Neural cell (in vitro differentiated cells): ENCODE data around the gene SLC37A1. TPM values are rescaled to one million over a fixed set of nuclear protein-coding genes. Genes with fewer than 3 reads are reported as not detected.

Experiments used
- H2AFZ ChIP-seq: fragments of 200-600, 300-800 bp; sonication (generic), shearing (Covaris generic); 2 replicates; pipeline ENCODE4 v1.6.0; 2014; ENCODE audit warnings: low read depth, mild to moderate bottlenecking, antibody characterized with exemption, low read length, moderate library complexity
- H3F3A ChIP-seq: fragments of 200-600 bp; shearing (Covaris generic); 2 replicates; pipeline ENCODE4 v1.6.1; 2016; ENCODE audit warnings: mild to moderate bottlenecking, moderate library complexity, mixed read lengths, antibody characterized with exemption, low read length; ENCODE audit not compliant: insufficient read depth, poor library complexity, severe bottlenecking
- H3K27ac ChIP-seq: fragments of 200-600, 300-800 bp; sonication (generic), shearing (Covaris generic); 2 replicates; pipeline ENCODE4 v1.5.1; 2014; ENCODE audit warnings: mild to moderate bottlenecking, low read length, moderate library complexity
- H3K27me3 ChIP-seq: fragments of 300-800, 200-600 bp; sonication (generic), shearing (Covaris generic); 2 replicates; pipeline ENCODE4 v1.6.0; 2014; ENCODE audit warnings: mild to moderate bottlenecking, low read depth, low read length, moderate library complexity; ENCODE audit not compliant: insufficient read depth
- H3K36me3 ChIP-seq: fragments of 300-800, 200-600 bp; sonication (generic), shearing (Covaris generic); 2 replicates; pipeline ENCODE4 v1.5.1; 2014; ENCODE audit warnings: mild to moderate bottlenecking, antibody characterized with exemption, low read length, moderate library complexity; ENCODE audit not compliant: insufficient read depth
- H3K4me2 ChIP-seq: fragments of 300-800, 200-600 bp; sonication (generic), shearing (Covaris generic); 2 replicates; pipeline ENCODE4 v1.6.0; 2014; ENCODE audit warnings: mild to moderate bottlenecking, low read length
- H3K4me3 ChIP-seq: fragments of 300-800, 200-600 bp; sonication (generic), shearing (Covaris generic); 2 replicates; pipeline ENCODE4 v1.5.1; 2014; ENCODE audit warnings: mild to moderate bottlenecking, low read length, moderate library complexity
- H3K79me2 ChIP-seq: fragments of 200-600 bp; shearing (Covaris generic); replicated peaks from 2 replicates; pipeline ENCODE4 v1.6.0; 2014; ENCODE audit warnings: mild to moderate bottlenecking, low read length, moderate library complexity; ENCODE audit not compliant: insufficient read depth
- H3K9ac ChIP-seq: fragments of 300-800, 200-600 bp; sonication (generic), shearing (Covaris generic); 2 replicates; pipeline ENCODE4 v1.6.1; 2016; ENCODE audit warnings: mild to moderate bottlenecking, low read length, mixed read lengths
- H3K9me2 ChIP-seq: fragments of 200-600 bp; shearing (Covaris generic); 2 replicates; pipeline ENCODE4 v1.6.1; 2016; ENCODE audit warnings: mild to moderate bottlenecking, low read length, mixed read lengths; ENCODE audit not compliant: insufficient read depth
- H3K9me3 ChIP-seq: fragments of 200-600, 300-800 bp; sonication (generic), shearing (Covaris generic); 2 replicates; pipeline ENCODE4 v1.6.1; 2016; ENCODE audit warnings: mild to moderate bottlenecking, mixed run types, low read length, moderate library complexity, mixed read lengths
- H4K20me1 ChIP-seq: fragments of 200-600 bp; shearing (Covaris generic); 2 replicates; pipeline ENCODE4 v1.6.1; 2016; ENCODE audit warnings: mild to moderate bottlenecking, mixed run types; ENCODE audit not compliant: insufficient read depth
- CTCF ChIP-seq: fragments of 450-650 bp; IDR thresholded peaks from 2 replicates; pipeline ENCODE4 v1.5.1; 2014; ENCODE audit warnings: antibody characterized with exemption, mild to moderate bottlenecking, moderate library complexity; ENCODE audit not compliant: poor library complexity, severe bottlenecking
- EP300 ChIP-seq: fragments of 450-650 bp; conservative IDR thresholded peaks from 2 replicates; pipeline ENCODE4 v1.6.1; 2014; ENCODE audit warnings: antibody characterized with exemption, mild to moderate bottlenecking, moderate library complexity; ENCODE audit not compliant: poor library complexity, severe bottlenecking
- EZH2 ChIP-seq: fragments of 200-600, 300-800 bp; shearing (Covaris generic), sonication (generic); IDR thresholded peaks from 2 replicates; pipeline ENCODE4 v1.6.1; 2014; ENCODE audit warnings: antibody characterized with exemption, low read length, borderline replicate concordance, mild to moderate bottlenecking; ENCODE audit not compliant: insufficient read depth, poor library complexity, severe bottlenecking
- MXI1 ChIP-seq: fragments of 450-650 bp; conservative IDR thresholded peaks from 2 replicates; pipeline ENCODE4 v1.6.1; 2014; ENCODE audit warnings: antibody characterized with exemption, mild to moderate bottlenecking; ENCODE audit not compliant: poor library complexity, severe bottlenecking
- POLR2AphosphoS5 ChIP-seq: IDR thresholded peaks from 2 replicates; pipeline ENCODE4 v1.6.1; 2012
- RAD21 ChIP-seq: fragments of 450-650 bp; conservative IDR thresholded peaks from 2 replicates; pipeline ENCODE4 v1.6.1; 2014; ENCODE audit warnings: antibody characterized with exemption, mild to moderate bottlenecking, moderate library complexity
- REST ChIP-seq: IDR thresholded peaks from 2 replicates; pipeline ENCODE4 v1.6.1; 2012; ENCODE audit warnings: borderline replicate concordance
- SMC3 ChIP-seq: fragments of 450-650 bp; conservative IDR thresholded peaks from 2 replicates; pipeline ENCODE4 v1.6.1; 2014; ENCODE audit warnings: antibody characterized with exemption, mild to moderate bottlenecking, moderate library complexity; ENCODE audit not compliant: poor library complexity
- TAF1 ChIP-seq: IDR thresholded peaks from 2 replicates; pipeline ENCODE4 v1.6.1; 2012; ENCODE audit warnings: low read depth
- polyA plus RNA-seq: library from polyadenylated mRNA; depleted of rRNA; stranded (reverse); fragments of >200 nt; gene quantifications from 2 replicates; pipeline ENCODE4 v1.2.3, GENCODE V29; 2014

The SLC37A1 gene
- polyA plus RNA-seq, 1 donor from 2014 or later = 60.7 TPM

- Histone ChIP-seq H3K36me3 (no peaks in the 10 kb centered on the region), H3K27me3 (no peaks in the 10 kb centered on the region), H3K79me2 (no peaks in the 10 kb centered on the region), H4K20me1 (no peaks in the 10 kb centered on the region), H3K4me3 (peak overlapping the region; percentile 40), H3K9me2 (no peaks in the 10 kb centered on the region), H3F3A (no peaks in the 10 kb centered on the region), H3K9ac (peak overlapping the region; percentile 63), H3K27ac (peak overlapping the region; percentile 79), H3K4me2 (no peak overlapping the region), H2AFZ (peak overlapping the region; percentile 69), H3K9me3 (no peaks in the 10 kb centered on the region)
- TF ChIP-seq CTCF (peak; percentile 81), TAF1 (no peak), SMC3 (peak; percentile 83), EZH2 (no peak), RAD21 (peak; percentile 84)
These were observed 79.6 kb downstream of the SLC37A1 start for GRCh38 chr21:42593007-42593814.

- Histone ChIP-seq H3K27ac (peak overlapping the region; percentile 79), H3K79me2 (no peaks in the 10 kb centered on the region), H3K27me3 (no peaks in the 10 kb centered on the region), H3F3A (no peaks in the 10 kb centered on the region), H3K9me3 (no peaks in the 10 kb centered on the region), H3K9ac (no peak overlapping the region), H3K9me2 (no peaks in the 10 kb centered on the region), H2AFZ (no peak overlapping the region), H3K36me3 (no peaks in the 10 kb centered on the region), H4K20me1 (no peaks in the 10 kb centered on the region), H3K4me3 (no peak overlapping the region), H3K4me2 (no peak overlapping the region)
- TF ChIP-seq EZH2 (no peak), TAF1 (no peak)
These were observed 81.1 kb downstream of the SLC37A1 start for GRCh38 chr21:42594616-42595282.

GRCh38 chr21:42595283-42596187 lies 81.9 kb downstream of the SLC37A1 start:
- H3K79me2 ChIP-seq = no peaks in the 10 kb centered on the region

More at GRCh38 chr21:42595283-42596187, 81.9 kb downstream of the SLC37A1 start:
- H3K36me3 ChIP-seq = no peaks in the 10 kb centered on the region
- H3K9me3 ChIP-seq = no peaks in the 10 kb centered on the region
- no peak overlapping the region for H3K27ac ChIP-seq
- TF ChIP-seq POLR2AphosphoS5 (no peak), CTCF (no peak), RAD21 (no peak), TAF1 (no peak), MXI1 (no peak), EZH2 (no peak), REST (no peak), EP300 (no peak), SMC3 (no peak)
- no peak overlapping the region for H3K9ac ChIP-seq
- H4K20me1 ChIP-seq = no peaks in the 10 kb centered on the region
- no peaks in the 10 kb centered on the region for H3F3A ChIP-seq
- no peaks in the 10 kb centered on the region for H3K9me2 ChIP-seq
- no peak overlapping the region for H2AFZ ChIP-seq
- no peaks in the 10 kb centered on the region for H3K27me3 ChIP-seq
- no peak overlapping the region for H3K4me2 ChIP-seq
- no peak overlapping the region for H3K4me3 ChIP-seq
